NCI-H2081 (cell line): ENCODE results near the gene LAMA5.

ENCODE experiments used
- DNase-seq, 2 experiments: peaks; one replicate each; lab custom pipeline; 2025; lab: John Stamatoyannopoulos, UW

Gene LAMA5

GRCh38 chr20:62305149-62305764, 61.9 kb downstream of the LAMA5 start:
- DNase-seq, result peak in 1 of 2 experiments; percentile 10

DNA sequence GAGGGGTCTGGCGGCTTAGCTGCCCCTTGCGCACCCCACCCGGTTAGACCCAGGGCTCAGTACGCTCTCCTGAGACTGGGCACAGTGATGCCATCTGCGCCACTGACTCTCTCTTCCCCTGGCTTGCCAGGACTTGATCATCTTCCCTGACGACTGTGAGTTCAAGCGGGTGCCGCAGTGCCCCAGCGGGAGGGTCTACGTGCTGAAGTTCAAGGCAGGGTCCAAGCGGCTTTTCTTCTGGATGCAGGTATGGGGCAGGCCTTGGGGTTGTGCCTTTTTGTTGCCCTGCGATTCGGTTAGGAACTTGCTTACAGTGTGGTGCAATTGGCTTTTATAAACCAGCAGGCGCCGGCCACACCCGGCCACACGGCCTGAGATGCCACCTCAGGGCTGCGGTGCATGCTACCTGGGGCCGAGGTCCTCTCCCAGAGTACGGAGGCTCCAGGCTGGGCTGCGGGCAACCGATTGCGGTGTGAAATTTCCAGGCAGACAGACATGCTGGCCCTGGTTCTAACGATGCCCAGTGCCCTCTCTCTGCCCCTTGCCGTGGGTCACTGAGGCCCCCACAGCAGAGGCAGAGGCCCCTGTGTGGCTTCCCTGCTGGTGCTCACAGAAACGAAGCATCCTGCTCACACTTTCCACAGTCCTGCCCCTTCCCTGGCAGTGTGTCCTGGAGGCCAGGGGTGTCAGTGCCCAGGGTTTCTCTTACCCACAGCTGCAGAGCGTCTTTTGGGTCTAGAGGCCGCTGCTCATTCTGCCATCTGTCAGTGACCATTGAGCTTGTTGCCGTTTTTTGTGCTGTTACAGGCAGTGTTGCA, 62.6 kb downstream of the LAMA5 start:
- no peak for DNase-seq

- DNase-seq, result no peak
Measured at GRCh38 chr20:62303340-62304226, 63.5 kb downstream of the LAMA5 start.

DNA sequence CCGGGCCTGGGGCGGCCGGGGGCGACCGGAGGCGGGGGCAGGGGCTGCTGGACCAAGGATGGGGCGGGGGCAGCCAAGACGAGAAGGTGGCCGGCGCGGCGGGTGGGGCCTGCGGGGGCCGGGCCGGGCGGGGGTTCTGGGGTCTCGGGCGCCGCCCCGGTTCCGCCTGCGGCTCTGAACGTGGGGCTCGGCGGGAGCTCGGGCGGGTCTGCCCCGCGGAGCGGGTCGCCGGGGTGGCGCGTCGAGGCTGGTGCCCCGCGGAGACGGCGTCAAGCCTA, 64.1 kb downstream of the LAMA5 start:
- no peak for DNase-seq

- peak; percentile 95 to 96 for DNase-seq
Measured at GRCh38 chr20:62302341-62303061, 64.6 kb downstream of the LAMA5 start, which contains the start of gene ADRM1. Gene ADRM1 (plus strand): TSS chr20:62302997. CDS start chr20:62303569, 572 bp downstream.

DNA sequence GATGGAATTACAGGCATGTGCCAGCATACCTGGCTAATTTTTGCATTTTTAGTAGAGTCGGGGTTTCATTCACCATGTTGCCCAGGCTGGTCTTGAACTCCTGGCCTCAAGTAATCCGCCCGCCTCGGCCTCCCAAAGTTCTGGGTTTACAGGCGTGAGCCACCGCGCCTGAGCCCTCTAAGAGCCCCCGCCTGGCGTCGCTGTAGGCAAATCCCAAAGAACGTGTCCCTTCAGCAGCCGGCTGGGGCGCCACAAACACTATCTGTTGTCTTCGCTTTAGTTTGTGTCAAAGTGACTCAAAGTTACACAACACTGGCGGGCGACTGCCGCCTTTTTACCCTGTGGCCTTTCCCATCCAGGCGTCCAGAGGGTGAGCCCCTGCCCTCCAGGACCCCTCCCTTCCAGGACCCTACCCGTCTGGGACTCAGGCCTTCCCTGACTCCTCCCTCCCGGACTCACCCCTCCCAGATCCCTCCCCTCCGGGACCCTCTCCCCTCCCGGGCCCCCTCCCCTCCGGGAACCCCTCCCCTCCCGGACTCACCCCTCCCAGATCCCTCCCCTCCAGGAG, 65.3 kb downstream of the LAMA5 start:
- DNase-seq, result peak; percentile 87 to 90

DNA sequence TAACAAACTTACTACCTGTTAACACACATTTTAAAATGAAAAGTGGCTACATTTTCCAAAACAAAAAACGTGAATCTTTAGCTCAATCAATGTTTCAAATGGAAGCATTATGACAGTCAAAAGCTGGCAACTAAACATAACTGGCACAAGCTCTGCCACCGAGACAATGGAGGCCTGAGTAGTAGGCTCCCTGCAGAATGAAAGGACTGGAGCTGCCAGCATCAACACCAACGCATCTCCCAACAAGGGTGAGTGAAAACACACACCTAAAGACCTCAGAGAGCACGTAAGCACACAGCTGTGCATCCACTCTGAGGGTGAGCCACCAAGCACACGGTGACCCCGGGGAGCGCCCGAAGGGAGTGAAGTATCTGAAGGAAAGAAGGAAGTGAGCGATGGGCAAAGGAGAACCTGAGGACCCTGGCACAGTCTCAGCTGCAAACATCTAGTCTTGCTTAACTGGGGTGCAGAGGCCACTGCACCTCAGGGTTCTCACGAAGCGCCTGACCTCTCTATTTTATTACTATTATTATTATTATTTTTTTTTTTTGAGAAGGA, 65.9 kb downstream of the LAMA5 start:
- DNase-seq, result no peak

DNA sequence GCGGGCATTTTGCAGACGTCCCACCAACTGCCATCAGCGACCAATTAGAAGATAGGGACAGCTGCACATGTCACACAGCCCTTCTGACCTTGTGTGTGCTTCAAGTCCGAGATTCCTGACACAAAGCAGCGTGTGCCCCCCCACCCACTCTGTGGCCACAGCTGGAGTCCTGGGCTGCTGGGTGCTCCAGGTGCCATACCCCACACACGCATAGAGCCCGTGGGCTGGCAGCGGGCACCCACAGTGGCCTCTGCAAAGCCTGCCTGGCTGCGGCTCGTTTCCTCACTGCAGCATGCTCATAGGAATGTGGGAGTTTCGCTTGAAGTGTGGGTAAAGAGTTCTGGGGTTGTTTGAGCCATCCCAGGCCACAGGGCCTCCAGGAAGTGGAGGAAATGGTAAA, 66.8 kb downstream of the LAMA5 start:
- no peak for DNase-seq

DNA sequence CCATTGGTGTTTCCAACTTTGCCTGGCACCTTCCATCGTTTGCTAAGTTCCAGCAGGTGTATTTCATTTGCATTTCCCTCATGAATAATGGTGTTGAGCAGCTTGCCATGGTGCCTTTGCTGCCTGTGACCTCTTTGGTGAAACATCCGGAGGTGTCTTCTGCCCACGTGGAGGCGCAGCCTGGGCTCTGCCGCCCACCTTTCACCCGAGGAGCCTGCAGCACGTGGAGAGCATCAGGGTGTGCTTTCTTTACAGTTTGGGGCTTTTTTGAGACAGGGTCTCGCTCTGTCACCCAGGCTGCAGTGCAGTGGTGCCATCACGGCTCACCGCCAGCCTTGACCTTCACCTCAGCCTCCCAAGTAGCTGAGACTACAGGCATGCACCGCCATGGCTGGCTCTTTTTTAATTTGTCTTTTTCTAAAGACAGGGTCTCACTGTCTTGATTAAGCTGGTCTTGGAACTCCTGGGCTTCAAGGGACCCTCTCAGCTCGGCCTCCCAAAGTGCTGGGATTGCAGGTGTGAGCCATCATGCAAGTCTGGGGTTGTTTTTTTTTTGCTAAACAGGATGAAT, 67.4 kb downstream of the LAMA5 start:
- DNase-seq, result no peak

- DNase-seq, result no peak
Measured at GRCh38 chr20:62298577-62299249, 68.4 kb downstream of the LAMA5 start.

GRCh38 chr20:62297449-62298227, 69.5 kb downstream of the LAMA5 start:
- DNase-seq, result no peak

DNA sequence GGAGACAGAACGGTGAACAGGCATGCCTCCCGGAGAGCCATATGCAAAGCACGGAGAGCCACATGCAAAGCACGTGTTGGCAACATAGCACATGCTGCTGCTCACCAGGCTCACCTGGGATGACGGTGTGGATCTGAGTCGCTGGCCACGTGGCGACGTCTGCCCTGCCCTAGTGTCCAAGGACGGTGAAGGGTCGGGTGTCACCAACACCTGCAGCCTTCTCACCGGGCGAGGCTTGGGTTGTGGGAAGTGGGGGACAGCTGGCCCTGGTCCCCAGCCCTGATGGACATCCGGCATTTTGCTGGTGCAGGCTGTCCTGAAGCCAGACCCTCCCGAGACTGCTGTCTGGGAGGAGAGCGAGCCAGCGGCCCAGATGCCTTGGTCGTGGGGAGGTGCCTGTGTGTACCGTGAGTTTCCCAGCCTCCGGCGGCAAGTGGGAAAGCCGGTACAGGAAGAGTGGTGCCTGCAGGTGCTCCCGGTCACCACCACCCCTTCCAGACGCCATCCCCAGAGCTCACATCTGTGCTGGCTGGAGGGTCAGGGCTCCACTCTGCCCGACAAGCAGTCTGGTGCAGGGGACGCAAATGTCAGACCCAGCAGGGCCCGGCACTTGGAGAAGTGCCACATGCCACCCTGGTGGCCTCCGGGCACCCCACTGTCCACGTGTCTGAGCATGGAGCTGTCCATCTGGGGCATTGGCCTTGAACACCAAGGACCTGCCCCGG, 70.2 kb downstream of the LAMA5 start:
- DNase-seq, result no peak

DNA sequence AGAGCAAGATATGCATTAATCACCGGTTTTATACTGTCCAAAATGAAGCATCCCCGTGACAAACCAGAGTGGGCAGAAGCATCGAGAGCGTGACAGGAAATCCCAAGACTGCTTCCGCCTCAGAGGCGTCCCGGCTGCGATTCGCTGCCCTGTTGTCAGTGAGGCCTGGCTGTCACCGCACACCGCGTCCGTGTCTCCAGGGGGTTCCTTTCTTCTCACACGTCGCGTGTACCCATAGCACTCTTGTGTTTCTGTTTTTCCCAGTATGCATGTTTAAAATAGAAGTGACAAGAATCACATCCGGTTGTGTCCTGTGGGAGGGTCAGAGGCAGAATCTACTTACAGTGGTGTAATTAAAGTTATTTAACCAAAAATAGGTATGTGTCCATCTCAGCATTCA, 72.6 kb downstream of the LAMA5 start:
- no peak for DNase-seq

DNA sequence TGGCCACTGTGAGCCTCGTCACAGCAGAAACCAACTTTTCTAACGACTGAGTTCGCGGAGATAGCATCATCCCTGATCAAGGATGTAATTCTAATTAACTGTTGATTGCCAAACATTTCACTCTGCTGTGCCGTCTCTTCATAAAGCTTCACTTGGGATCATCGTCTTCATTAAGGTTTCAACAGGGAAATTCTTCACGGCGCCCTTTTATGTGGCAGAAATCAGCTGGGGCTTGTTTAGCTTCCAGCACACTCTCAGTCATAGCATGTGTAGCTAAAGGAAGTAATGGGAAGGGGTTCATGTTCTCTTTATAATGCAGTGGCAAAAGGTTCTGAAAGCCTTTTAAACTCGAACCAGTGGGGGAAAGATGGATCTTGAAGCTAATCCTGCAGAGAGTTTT, 73.2 kb downstream of the LAMA5 start:
- DNase-seq, result no peak

DNA sequence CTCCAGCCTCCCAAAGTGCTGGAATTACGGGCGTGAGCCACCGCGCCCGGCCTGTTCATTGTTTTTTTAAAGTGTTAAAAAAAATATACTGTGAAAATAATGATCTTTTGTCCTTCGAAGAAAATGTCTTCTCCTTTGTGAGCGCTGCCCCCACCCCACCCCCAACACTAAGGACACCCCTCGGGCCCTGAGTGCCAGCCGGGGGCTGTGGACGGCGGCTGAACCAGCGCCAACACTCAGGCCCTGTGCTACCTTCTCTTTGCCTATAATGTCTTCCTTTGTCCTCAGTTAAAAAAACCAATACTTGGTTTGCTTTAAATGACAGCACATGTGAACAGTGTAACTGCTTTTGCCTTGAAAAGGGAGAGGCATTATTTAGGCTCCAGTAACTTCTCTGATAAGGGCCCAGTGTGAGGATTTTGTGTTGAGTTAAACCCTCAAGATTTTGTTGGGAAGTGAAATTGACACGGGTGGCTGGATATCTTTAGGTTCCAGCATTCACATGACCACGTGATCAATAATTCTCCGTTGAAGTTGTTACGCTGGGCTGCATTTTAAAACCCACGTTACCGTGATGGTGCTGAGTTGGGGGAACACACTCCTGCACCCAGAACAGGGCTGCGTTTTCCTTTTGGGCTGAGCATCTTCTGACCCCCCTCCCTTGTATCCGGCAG, 73.9 kb downstream of the LAMA5 start:
- DNase-seq, result no peak

DNA sequence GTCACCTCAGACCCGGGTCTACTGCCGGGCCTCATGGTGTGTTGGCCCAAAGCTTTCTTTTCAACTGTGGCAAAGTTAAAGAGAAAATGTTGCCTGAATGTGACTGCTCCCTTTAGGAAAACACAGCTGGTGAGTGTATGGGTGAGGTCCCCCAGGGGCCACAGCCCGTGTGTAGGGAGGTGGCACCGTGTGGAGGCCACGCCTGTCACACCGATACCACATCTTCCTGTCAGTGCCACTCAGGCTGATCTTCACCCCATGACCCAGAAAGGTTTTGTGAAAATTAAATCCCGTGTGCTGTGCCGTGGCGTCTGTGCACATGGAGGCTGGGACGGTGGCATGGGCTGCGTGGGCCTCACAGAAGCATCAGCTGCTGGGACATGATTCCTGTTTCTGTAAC, 75.0 kb downstream of the LAMA5 start:
- no peak for DNase-seq

DNA sequence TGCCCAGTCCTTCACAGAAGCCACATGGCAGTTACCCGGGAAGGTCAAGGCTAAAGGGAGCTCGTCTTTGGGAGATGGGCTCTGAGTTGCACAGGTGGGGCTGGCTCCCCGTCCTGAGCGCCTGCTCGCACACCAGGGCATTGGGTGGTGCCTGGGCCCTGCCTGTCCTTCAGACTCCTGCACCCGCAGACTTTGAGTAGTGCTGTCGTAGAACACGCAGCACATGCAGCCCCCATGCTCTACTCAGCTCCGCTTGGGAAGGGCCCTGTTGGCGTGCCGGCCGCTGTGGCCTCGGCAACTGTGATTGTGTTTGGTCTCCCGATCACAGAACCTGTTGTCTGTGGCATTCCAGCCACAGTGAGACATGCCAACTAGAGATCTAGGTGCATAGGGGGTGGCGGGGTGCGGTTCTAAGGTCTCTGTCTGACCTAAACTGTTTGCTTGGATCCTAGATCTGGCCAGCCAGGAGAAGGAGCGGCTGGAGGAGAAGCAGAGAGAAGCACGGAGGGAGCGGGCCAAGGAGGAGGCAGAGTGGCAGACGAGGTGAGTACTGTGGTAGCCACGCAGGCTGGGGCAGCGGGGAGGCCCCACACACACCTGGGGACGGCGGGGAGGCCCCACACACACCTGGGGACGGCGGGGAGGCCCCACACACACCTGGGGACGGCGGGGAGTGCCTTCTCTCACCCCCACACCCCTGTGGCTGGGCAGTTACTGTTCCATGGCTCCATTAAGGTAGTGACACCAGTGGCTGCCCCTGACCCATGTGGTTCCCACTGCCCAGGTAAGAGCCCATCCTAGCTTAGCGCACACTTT, 75.7 kb downstream of the LAMA5 start:
- no peak for DNase-seq

DNA sequence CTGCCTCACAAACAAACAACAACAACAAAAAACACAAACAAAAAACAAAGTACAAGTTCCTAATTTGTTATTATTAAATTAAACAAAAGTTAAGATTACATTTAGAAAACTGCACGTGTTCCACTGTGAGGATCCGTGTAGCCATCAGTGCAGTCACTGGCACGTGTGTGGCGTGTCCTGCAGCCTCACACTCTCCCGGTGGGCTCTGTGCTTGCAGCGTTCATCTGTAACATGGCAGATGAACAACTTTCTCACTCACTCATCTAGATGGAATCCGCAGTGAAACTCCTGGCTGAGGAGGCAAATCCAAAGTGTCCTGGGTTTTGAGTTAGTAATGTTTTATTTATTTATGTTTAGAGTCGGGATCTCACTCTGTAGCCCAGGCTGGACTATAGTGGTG, 77.2 kb downstream of the LAMA5 start:
- DNase-seq, result no peak
